Measurements from ENCODE around the gene HDHD5.

Gene HDHD5

GRCh38 chr22:17093081-17093480 is 66.0 kb downstream of the HDHD5 start:
- no peak for TF ChIP-seq REST (IDR thresholded peaks at IDR 0.05; ENCODE audit: low read depth)
- no peak for TF ChIP-seq NFIC (IDR thresholded peaks at IDR 0.05)
- TF ChIP-seq MAX (IDR thresholded peaks at IDR 0.05): no peak
- no peak for TF ChIP-seq ZBTB7A (IDR thresholded peaks at IDR 0.05; ENCODE audit: low read depth)
- no peak for TF ChIP-seq USF1 (IDR thresholded peaks at IDR 0.05)
- TF ChIP-seq CEBPB (IDR thresholded peaks at IDR 0.05): no peak
- TF ChIP-seq TAF1 (IDR thresholded peaks at IDR 0.05; ENCODE audit: low read depth): no peak
- TF ChIP-seq FOXM1 (IDR thresholded peaks at IDR 0.05; ENCODE audit: borderline replicate concordance, low read depth): no peak
- no peak for TF ChIP-seq EGR1 (IDR thresholded peaks at IDR 0.05)
- TF ChIP-seq TEAD4 (IDR thresholded peaks at IDR 0.05): no peak
- TF ChIP-seq CREB1 (IDR thresholded peaks at IDR 0.05; ENCODE audit: low read depth): no peak

GRCh38 chr22:17091851-17092250 is 67.2 kb downstream of the HDHD5 start:
- TF ChIP-seq TCF12 (IDR thresholded peaks at IDR 0.05; ENCODE audit: low read depth) (no peak), TAF1 (IDR thresholded peaks at IDR 0.05; ENCODE audit: low read depth) (no peak), ZBTB7A (IDR thresholded peaks at IDR 0.05; ENCODE audit: low read depth) (no peak)

GRCh38 chr22:17090550-17090949 is 68.5 kb downstream of the HDHD5 start:
- TF ChIP-seq TEAD4 (IDR thresholded peaks at IDR 0.05) (no peak), RAD21 (IDR thresholded peaks at IDR 0.05; ENCODE audit: low read depth) (no peak), YY1 (IDR thresholded peaks at IDR 0.05; ENCODE audit: low read depth) (no peak), CREB1 (IDR thresholded peaks at IDR 0.05; ENCODE audit: low read depth) (no peak), TAF1 (IDR thresholded peaks at IDR 0.05; ENCODE audit: low read depth) (no peak), TCF12 (IDR thresholded peaks at IDR 0.05; ENCODE audit: low read depth) (no peak), ZBTB7A (IDR thresholded peaks at IDR 0.05; ENCODE audit: low read depth) (no peak), REST (IDR thresholded peaks at IDR 0.05; ENCODE audit: low read depth) (no peak), CEBPB (IDR thresholded peaks at IDR 0.05) (no peak), MAX (IDR thresholded peaks at IDR 0.05) (no peak)

Data from Ishikawa (cell line).